HL-60/S4 treated with retinoic acid at 250 ng/mL for 4 days and 3 days (cell line): ENCODE data around the gene TASOR2.

ENCODE experiments used
- in situ Hi-C: fragments of 300-500 bp; cut with MboI; formaldehyde crosslinking; loops from 2 replicates; pipeline ENCODE4 v1.7.0; 2022; ENCODE audit warnings: low sequenced_read_pairs

TASOR2 gene

DNA sequence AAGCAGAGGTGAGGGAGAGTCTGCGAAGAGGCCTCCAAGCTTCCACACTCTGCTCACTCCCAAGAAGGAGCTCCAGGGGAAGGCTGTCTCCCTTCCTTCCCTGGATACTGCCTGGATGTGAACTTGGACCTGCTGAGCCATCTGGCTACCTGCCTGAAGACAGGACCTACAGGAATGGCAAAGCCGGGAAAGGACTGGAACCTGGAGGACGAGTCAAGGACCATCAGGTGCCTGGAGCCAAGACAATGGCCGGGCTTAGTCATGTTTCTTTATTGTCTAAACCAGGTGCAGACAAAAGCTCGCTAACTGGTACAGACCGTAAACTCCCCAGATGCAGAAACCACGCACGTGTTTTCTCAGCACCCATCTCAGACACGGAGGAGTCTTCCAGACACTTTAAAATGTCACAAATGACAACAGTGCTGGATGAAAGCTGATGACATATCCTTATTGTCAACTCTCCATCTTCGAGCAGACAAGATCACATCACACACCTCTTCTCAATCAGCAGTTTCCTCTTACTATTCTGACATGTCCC lies 30.4 kb upstream of the TASOR2 start:
- in situ Hi-C loops, result no loop called here

DNA sequence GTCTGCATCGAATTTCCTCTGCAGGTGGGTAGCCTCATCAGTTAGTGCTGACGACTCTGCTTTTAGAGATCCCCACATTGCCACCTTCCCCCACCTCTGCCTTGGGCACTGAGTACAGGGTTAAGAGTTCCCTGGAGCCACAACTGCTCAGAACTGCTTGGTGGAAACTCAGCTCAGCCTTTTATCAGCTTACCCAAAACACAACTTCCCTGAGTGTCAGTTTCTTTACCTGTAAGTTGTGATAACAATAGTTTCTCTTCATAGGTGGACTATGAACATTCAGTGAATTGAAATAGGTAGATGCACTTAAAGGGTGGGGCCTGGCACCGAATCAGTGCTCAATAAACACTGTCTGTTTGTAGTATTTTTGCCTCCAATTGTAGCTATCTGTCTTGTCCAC lies 29.5 kb upstream of the TASOR2 start:
- in situ Hi-C loops, result no loop called here

DNA sequence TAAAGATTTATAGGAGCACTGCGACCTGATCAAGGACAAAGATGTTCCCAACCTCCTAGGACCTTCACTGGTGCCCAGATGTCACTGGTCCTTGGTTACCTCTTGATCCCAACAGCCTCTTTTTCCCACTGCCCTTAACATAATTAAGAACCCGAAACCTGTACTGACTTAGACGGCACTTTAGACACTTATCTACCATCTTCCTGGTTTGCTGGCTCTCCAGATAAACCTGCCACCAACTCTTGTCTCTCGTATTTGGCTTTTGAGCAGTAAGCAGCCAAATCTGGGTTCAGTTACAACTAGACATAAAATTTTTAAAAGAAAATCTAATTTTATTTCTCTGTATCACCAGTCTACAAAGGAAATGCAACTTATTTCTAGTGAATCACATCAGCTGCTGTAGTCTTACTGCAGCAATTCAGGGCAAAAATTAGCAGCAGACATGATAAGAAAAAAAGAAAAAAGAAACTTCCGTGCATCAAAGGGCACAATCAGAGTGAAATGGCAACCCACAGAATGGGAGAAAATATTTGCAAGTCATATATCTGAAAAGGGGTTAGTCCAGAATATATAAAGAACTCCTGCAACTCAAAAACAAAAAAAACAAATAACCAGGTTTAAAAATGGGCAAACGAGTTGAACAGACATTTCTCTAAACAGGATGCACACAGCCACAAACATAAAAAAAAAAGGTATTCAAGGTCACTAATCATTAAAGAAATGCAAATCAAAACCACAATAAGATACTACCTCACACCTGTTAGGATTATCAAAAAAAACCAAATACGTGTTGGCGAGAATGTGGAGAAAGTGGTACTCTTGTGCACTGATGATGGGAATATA lies 27.7 kb upstream of the TASOR2 start:
- in situ Hi-C loops, result no loop called here

DNA sequence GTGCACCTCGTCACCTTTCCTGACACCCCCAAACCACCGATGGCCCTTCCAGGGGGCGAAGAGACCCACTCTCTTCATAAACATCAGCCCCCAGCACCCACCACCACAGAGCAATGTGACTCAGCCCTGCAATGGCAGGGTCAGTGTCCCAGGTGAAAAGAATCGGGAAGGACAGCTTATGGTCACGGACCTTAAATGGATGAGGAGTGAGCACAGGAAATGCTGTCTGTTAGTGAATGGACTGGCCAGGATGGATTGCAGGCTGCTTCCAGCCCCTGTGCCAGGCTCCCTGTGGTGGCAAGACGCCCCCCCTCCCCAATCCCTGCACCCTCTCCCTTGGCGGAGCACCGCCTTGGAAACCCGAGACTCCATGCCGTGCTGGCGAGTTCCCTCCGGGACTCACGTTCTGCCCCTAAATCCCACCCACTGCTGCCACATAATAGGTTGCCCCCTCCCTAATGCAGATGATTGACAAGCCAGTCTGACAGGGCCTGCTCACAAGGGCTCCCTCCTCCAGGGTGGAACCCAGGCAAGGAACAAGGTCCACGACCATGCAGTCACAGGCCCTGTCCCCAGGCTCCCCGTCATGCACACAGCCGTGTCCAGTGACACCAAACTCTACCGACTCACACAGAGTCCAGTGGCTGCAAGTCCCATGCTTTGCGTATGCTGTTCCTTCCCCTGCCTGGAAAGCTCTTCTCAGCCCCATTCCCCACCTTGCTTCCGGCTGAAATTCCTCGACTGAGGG lies 25.6 kb upstream of the TASOR2 start:
- in situ Hi-C loops, result no loop called here

DNA sequence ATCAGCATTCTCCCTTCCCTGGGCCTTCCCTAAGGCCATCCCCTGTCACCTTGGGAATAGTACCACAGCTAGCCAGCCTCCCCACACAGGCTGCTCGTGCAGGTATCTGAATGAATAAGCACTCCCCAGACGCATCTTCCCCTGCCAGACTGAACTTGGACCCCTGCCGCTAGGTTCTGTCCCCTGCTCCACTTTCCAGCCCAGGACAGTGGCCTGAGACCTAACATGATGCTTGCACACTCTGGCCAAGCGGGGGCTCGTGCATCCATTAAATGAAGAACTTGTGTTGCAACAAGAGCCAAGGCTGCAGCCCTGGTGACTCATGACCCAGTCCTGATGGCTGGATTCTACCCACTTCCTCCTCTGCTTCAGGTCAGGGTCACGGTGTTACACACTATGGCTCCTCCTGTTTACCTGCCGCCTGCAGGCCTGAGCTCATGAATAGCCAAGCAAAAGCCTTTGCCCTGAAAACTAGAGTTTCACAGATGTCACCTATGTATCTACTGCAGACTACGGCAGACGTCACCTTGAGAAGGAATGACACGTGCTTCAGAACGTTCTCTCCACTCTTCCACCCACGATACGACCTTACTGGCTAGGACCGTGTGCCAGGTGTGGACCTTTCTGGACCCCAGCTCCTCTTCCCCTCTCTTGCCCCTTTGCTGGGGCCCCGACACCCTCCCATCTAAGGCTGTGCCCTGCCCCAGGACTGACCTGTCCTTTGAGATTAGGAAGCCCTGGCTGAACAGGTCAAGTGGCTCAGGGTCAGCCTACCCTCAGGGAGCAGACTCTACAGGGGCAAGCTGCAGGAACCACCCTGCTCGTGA lies 24.7 kb upstream of the TASOR2 start:
- in situ Hi-C loops, result no loop called here

DNA sequence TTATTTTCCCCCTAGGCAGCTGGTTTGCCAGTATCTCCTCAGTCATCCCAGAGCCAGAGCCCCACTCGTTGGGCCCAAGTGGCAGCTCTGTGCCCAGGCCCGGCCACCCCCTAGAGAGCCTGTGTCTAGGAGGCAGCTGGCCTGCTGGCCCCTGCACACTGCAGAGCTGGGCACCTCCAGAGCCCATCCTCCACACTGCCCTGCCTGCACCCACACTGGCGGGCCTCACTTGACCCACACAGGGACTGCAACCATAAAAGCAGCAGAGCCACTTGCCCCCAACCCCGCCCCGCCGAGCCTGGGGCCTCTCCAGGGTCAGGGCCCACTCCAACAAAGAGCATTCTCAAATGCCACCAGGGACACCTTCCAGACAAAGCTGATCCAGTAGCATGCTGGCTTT lies 23.6 kb upstream of the TASOR2 start:
- in situ Hi-C loops, result no loop called here

DNA sequence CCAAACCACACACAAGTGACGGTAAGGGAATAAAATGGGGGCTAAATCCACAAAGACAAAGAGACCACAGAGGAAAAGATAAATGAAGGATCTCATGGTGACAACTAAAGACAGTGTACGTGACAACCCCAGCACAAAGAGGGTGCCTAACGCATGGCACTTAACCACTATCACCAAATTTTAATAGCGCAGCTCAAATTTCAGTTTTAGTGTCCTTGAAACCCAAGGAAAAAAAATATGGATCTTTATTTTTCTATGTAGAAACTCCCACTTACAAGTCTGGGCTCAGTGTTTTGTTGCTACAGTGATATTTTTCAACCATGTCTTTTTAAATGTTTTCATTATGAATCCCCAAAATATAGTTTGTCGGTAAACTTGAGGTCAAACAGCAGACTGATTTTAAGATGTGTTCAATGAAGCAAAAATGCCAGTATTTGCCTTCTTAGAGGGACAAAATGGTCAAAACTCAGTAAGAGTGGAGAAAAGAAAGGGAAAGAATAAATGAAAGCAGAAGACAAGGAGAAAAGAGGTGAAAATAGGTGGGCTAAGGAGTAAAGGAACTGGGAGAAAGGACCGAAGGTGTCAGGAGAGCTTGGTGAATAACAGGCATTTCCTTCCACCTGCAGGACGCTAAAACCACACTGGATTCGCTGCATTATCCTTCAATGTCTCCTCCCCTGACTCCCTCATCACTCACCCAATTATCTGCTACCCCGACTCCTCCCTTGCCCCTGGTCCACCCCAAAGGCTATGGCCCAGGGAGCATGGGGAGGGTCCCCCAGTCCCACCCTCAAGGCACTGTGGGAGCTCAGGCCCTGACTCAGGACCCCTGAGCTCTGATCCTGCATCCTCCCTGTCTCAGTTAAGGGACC lies 21.7 kb upstream of the TASOR2 start:
- in situ Hi-C loops, result no loop called here

DNA sequence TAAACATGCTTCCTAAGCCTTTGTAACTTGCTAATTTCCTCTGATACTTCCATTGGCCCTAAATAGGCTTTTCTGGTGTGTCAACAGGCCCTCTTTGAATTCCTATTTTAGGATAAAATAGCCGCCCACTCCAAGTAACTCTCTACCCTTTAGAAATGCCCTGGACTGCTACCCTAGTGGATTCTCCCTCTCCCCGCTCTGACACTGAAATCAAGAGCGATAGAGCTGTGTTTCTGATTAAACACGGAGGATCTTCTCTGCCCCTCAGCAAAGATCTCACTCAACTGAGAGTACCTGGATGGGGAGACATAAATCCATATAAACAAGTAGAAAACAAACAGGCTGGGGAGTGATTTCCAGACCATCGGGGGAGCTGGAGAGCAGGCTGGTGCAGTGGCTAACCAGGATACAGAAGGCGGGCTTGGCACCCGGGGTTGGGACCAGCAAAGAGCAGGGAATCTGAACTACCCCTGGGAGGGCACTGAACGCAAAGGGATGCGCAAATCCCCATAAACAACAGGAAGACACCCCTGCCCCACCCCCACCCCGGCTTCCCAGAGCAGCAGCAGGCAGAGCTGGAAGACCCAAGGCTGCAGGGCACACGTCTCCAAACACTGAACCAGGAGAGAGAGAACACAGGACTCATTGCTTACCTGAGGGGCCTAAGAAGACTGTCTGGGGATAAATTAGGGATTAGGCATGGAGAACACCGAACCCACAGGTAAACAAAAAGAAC lies 20.8 kb upstream of the TASOR2 start:
- in situ Hi-C loops, result no loop called here

DNA sequence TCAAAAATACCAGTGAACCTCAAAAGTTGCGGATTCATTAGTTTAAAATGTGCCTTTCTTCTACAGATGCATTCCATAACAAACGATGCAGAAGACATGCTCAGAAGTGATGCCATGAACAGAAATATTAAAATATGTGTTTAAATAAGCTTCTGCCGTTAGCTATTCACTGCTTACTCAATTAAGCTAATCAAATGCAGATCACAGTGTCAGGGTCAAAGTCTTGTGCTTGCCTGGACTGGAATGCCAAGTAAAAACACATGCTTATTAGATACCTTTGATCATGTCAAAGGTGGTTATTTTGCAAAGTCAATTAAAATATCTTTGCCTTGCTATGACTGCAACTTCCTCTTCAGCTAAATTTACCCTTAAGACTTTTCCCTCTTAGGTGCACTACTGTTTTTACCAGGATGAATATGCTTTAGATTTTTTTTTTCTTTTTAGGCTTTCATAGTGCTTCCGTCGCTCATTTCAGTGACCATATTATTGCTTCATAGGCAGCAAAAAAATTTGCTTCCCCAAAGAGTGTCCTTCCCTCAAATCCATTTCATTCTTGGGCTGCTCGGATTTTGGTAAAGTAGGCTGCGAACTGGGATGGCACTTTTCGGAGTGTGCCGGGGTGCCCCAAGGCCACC lies 19.1 kb upstream of the TASOR2 start:
- in situ Hi-C loops, result no loop called here

DNA sequence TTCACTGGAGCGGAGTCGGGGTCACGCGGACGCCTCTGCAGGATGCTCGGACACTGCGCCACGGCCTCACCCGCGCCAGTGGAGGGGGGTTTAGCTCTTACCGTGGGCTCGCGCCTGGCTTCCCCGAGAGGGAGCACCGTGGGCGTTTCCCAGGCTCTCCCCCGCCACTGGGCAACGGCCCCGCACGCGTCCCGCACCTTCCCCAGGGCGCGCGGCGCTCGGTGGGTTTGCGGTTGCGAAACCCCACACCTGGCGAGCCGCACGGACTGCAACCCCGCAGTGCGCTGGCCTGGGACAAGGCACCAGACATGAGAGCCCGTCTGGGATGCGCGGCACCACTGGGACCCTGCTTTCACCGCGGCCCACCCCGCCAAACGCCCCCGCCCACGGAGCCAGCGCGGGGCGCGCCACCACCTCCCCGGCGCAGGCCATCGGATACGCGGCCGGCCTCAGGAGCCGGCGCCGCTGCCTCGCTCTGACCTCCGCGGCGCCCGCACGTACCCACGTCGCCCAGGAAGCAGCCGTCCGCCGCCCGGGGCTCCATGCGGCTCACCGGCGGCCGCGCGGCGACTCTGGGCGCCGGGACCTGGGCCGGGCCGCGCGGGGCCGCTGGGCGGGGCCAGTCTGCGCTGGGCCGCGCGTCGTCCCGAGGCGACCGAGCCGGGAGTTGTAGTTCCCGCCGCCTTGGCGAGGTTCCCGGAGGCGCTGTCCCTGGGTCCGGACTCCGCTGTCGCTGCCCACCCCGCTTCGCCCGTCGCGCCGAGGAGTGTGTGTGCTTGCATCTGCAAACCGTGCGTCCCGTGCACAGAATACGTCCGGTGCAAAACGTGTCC lies 18.4 kb upstream of the TASOR2 start, which contains the start of gene ASB13:
ASB13 (minus strand) TSS at position 588 of the 833 bp plus-strand sequence; CDS start at position 544, 44 bp downstream.
- in situ Hi-C loops, result no loop called here

DNA sequence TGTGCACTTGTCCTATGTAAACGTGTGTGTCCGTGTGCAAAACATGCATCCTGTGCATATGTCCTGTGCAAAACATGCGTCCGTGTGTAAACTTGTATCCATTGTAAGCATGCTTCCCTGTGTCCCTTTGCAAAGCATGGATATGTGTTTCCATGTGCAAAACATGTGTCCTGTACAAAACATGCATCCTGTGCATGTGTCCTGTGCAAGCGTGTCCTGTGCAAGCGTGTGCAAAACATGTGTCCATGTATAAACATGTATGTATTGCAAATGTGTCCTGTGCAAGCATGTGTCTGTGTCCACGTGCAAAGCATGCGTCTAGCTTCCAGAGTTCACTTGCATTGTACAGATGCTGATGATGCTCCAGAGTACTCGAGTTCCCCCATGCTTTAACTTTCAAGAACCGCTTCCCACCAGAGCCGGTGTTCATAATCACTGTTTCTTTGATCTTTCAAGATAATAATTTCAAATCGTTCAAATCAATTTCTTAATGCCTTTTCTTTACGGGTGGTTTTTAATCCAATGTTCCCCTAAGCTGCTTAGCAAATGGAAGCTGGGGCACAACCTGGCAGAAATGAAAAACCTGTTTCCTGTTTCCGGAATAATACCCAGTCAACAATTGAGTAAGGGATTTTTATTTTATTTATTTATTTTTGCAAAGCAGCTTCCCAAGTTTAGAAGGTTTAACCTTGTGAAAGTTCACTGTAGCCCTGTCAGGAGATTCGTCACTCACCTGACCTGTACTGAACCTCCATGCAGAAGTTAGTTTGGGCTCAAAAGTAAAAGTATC lies 17.6 kb upstream of the TASOR2 start:
- in situ Hi-C loops, result no loop called here

DNA sequence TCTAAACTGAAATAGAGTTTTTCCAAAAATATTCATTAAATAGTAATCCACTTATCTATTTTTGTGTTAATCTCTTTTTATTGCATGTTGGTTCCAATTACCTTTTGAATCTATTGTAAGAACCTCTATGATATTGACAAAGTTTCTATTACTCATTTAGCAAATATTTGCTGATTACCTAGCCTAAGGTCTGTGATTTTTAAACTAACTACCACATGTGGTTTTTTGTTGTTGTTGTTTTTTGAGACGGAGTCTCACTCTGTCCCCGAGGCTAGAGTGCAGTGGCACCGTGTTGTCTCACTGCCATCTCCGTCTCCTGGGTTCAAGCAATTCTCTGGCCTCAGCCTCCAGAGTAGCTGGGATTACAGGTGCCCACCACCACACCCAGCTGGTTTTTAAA lies 16.2 kb upstream of the TASOR2 start:
- in situ Hi-C loops, result no loop called here

DNA sequence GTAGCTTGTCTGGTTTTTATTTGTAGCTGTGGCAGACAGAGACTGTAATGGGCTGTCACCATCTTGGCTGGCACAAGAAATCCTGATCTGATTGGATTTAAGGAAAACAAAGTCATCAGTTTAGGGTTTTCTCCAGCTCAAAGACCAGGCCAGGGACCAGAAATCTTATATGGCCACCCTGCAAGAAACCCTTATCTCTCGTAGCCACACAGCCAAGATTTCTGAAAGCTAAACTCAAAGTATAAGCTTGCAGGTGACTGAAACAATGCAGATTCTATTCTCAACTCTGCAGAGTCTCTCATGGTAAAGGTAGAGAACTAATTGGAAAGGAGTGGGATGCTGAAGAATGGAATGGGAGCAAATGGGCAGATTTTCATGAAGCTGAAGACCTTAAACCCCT lies 15.0 kb upstream of the TASOR2 start:
- in situ Hi-C loops, result no loop called here

DNA sequence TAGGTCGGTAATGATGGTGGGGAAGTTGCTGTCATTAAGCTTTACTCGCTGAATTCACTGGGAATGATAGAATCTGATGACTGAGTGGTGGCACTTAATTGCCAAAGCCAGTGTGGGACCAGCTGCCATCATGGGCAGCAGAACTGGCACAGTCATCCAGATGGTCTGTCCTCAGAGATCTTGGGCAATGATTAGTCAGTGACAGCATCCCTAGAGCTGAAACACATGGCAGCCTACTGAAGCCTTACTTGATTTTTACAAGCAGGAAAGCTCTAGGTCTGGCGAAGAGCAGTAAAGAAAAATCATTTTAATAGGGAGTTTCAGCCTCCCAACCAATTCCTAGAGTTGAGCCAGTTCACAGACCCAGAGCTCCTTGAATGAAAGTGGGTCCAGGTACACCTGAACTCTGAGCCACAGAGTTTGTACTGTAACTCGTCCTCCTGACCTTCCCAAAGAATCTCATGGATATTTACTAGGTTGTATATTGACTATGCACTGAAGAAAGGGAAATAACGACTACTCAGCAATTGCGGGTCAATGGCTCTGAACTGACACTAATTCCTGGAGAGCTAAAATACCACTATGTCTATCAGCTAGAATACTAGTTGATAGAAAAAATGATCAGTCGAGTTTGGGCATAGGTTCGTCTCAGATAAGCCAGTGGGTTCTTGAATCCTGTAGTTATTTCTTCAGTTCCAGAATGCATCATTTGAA lies 13.8 kb upstream of the TASOR2 start:
- in situ Hi-C loops, result no loop called here

DNA sequence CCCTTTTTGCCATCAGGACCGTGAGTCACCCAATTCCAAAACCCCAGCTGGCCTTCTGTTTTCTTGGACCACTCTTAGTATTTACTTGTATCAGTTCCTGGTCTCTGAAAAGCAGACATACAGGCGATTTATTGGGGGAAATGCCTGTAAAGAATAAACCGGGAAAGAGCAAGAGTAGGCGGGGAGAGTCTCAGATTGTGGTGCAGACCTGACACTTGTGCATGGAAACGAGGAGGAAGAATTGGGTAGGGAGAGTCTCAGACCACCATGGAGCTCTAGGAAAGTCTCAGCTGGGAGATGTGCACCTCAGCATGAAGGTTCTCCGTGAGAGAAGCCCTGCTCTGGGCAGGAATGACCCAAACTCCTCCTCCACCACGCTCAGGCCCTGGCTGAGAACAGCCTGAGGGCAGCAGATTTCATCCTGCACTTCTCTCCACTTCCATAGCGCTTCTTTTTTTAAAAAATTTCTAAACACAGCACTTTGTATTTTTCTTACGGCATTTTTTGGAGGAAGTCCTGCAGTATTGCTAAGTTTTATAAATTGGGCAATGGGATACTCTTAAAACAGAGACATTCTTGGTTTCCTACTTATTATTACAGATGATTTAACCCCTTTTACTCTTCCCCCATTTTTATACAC lies 6.1 kb upstream of the TASOR2 start:
- in situ Hi-C loops, result no loop called here

DNA sequence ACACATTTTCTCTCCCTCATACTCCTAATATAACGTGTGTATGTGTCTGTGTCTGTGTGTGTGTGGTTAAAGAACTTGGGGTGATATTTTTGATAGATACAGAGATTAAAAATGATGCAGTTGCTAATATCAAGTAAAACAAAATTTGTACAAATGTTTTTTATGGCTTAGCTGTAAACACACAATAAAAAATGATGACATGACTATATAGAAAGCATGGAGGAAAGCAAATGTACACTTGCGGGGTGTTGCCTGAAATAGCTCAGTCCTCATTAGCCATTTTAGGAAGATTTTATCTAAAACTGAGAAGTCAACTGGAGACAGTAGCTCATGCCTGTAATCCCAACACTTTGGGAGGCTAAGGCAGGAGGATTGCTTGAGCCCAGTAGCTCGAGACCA lies 5.6 kb upstream of the TASOR2 start:
- in situ Hi-C loops, result no loop called here
